CD4-positive, alpha-beta memory T cell (primary cell): Measurements from ENCODE around the gene ATP8B4. TPM values are rescaled to one million over a fixed set of nuclear protein-coding genes. Genes with fewer than 3 reads are reported as not detected.

ENCODE experiments used
- CTCF ChIA-PET: fragments of 350-600 bp; sonication (Branson Sonifier 250); formaldehyde crosslinking; loops from one replicate; lab custom pipeline; 2021; ENCODE audit warnings: inconsistent platforms; ENCODE audit not compliant: partially characterized antibody; lab: Charles Lee
- POLR2A ChIA-PET: fragments of 350-600 bp; sonication (Branson Sonifier 250); formaldehyde crosslinking; loops from one replicate; lab custom pipeline; 2021; ENCODE audit not compliant: partially characterized antibody; lab: Charles Lee
- DNase-seq, 5 donors: peaks; one replicate each; pipeline versions ENCODE4 v3.0.0 to v3.0.0-alpha.2; 2020 to 2022; ENCODE audit warnings: mixed read lengths in 1 of 5
- H3K27ac ChIP-seq: one replicate; pipeline ENCODE4 v1.7.0; 2013; ENCODE audit warnings: low read depth, low read length
- H3K27me3 ChIP-seq: 2 replicates; pipeline ENCODE4 v1.7.0; 2013; ENCODE audit warnings: mild to moderate bottlenecking, low read length, moderate library complexity; ENCODE audit not compliant: insufficient read depth
- H3K36me3 ChIP-seq: 2 replicates; pipeline ENCODE4 v1.7.0; 2013; ENCODE audit warnings: mild to moderate bottlenecking, low read length, moderate library complexity; ENCODE audit not compliant: insufficient read depth
- H3K4me1 ChIP-seq: 2 replicates; pipeline ENCODE4 v1.7.0; 2013; ENCODE audit warnings: mild to moderate bottlenecking, low read length, moderate library complexity; ENCODE audit not compliant: insufficient read depth
- H3K4me3 ChIP-seq, 2 donors: one replicate each; pipeline ENCODE4 v1.7.0; 2013; ENCODE audit warnings: low read length in 2 of 2, mild to moderate bottlenecking in 1 of 2
- H3K9me3 ChIP-seq, 2 donors: one replicate each; pipeline ENCODE4 v1.7.0; 2013; ENCODE audit warnings: low read length in 2 of 2, control low read depth in 1 of 2; ENCODE audit not compliant: control insufficient read depth in 1 of 2
- H3K27ac Mint-ChIP-seq, 7 donors: one replicate each; pipeline ENCODE4 v1.8.0; 2020 to 2021; ENCODE audit warnings: mixed read lengths in 7 of 7, mild to moderate bottlenecking in 6 of 7, inconsistent platforms in 3 of 7, moderate library complexity in 3 of 7
- H3K27me3 Mint-ChIP-seq, 2 donors: one replicate each; pipeline ENCODE4 v1.8.0; 2020 to 2021; ENCODE audit warnings: mixed read lengths in 2 of 2
- H3K36me3 Mint-ChIP-seq, 2 donors: one replicate each; pipeline ENCODE4 v1.8.0; 2020 to 2021; ENCODE audit warnings: mixed read lengths in 2 of 2, inconsistent platforms in 1 of 2, mild to moderate bottlenecking in 1 of 2
- H3K4me1 Mint-ChIP-seq, 4 donors: one replicate each; pipeline ENCODE4 v1.8.0; 2020 to 2021; ENCODE audit warnings: mixed read lengths in 4 of 4, mild to moderate bottlenecking in 1 of 4
- H3K4me3 Mint-ChIP-seq, 8 donors: one replicate each; pipeline ENCODE4 v1.8.0; 2020 to 2021; ENCODE audit warnings: mixed read lengths in 8 of 8, mild to moderate bottlenecking in 7 of 8, moderate library complexity in 6 of 8, inconsistent platforms in 3 of 8
- H3K9me3 Mint-ChIP-seq, 8 donors: one replicate each; pipeline ENCODE4 v1.8.0; 2020 to 2021; ENCODE audit warnings: mixed read lengths in 8 of 8, mild to moderate bottlenecking in 5 of 8, inconsistent platforms in 3 of 8, moderate library complexity in 1 of 8
- intact Hi-C: fragments of 100-400 bp; cut with micrococcal nuclease; formaldehyde crosslinking; loops from one replicate; pipeline ENCODE4 v1.15.1; 2023
- polyA plus RNA-seq, 2 donors: library from polyadenylated mRNA; unstranded; fragments of 300-500 nt; fragmentation: Illumina TruSeq; gene quantifications; one replicate each; pipeline ENCODE4 v1.2.3, GENCODE V29; 2021
- total RNA-seq, 2 experiments: library from RNA; stranded (reverse); gene quantifications; one replicate each; pipeline ENCODE4 v1.2.3, GENCODE V29; 2021

ATP8B4 gene
- total and polyA plus RNA-seq, 4 experiments from 2014 or later, result 0.11 to 0.67 (median 0.44) TPM; not detected in 1

DNA sequence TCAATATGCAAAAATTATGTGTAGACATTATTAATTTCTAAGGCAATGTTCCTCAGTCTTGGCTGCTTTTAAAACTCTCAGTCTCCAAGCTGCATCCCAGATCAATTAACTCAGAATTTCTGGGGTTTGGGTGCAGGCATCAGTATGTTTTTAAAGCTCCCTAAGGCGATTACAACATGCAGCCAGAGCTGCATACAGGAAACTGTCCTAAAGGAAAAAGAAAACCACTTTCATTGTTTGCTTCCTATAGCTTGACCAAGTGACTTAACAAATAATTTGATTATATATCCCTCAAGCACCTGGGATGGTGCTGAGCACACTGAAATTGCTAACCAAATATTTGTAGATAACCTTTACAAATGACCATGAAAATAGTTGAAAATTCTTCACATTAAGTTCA, 303.5 kb downstream of the ATP8B4 start:
- CTCF ChIA-PET, result no interaction called here

GRCh38 chr15:49814709-49815108, 304.3 kb downstream of the ATP8B4 start:
- intact Hi-C loops, result no loop called here
- no peak overlapping the region for H3K4me3 ChIP-seq
- no peak overlapping the region for H3K4me3 Mint-ChIP-seq
- no peak overlapping the region for H3K27ac Mint-ChIP-seq
- peaks cover 0 to 1% of the 10 kb centered on the region in 2 donors for H3K27me3 Mint-ChIP-seq
- POLR2A ChIA-PET, result no interaction called here
- H3K4me1 ChIP-seq, result no peaks in the 10 kb centered on the region
- CTCF ChIA-PET, result no interaction called here
- H3K9me3 Mint-ChIP-seq, result peaks cover 0 to 2% (median 0%) of the 10 kb centered on the region in 8 donors
- no peaks in the 10 kb centered on the region for H3K27me3 ChIP-seq
- H3K36me3 Mint-ChIP-seq, result no peaks in the 10 kb centered on the region
- no peaks in the 10 kb centered on the region for H3K4me1 Mint-ChIP-seq
- H3K9me3 ChIP-seq, result no peaks in the 10 kb centered on the region
- no peaks in the 10 kb centered on the region for H3K36me3 ChIP-seq
- H3K27ac ChIP-seq, result no peak overlapping the region
- DNase-seq, result no peak

More for the DNA sequence above, 303.5 kb downstream of the ATP8B4 start:
- H3K36me3 Mint-ChIP-seq, result no peaks in the 10 kb centered on the region
- H3K4me1 ChIP-seq, result no peaks in the 10 kb centered on the region
- H3K4me3 Mint-ChIP-seq, result no peak overlapping the region
- no peak overlapping the region for H3K27ac Mint-ChIP-seq
- no peaks in the 10 kb centered on the region for H3K9me3 ChIP-seq
- peaks cover 0 to 1% of the 10 kb centered on the region in 2 donors for H3K27me3 Mint-ChIP-seq
- no peak overlapping the region for H3K27ac ChIP-seq
- peaks cover 0 to 4% (median 0%) of the 10 kb centered on the region in 8 donors for H3K9me3 Mint-ChIP-seq
- intact Hi-C loops, result no loop called here
- H3K4me1 Mint-ChIP-seq, result no peaks in the 10 kb centered on the region
- no peak for DNase-seq
- POLR2A ChIA-PET, result no interaction called here
- no peaks in the 10 kb centered on the region for H3K36me3 ChIP-seq
- H3K27me3 ChIP-seq, result no peaks in the 10 kb centered on the region
- no peak overlapping the region for H3K4me3 ChIP-seq

- H3K27me3 Mint-ChIP-seq, result peaks cover 0 to 1% of the 10 kb centered on the region in 2 donors
- no peaks in the 10 kb centered on the region for H3K4me1 Mint-ChIP-seq
- no peaks in the 10 kb centered on the region for H3K9me3 ChIP-seq
- CTCF ChIA-PET, result no interaction called here
- no peak overlapping the region for H3K27ac Mint-ChIP-seq
- no peak for DNase-seq
- no peaks in the 10 kb centered on the region for H3K36me3 Mint-ChIP-seq
- no peak overlapping the region for H3K4me3 ChIP-seq
- H3K27ac ChIP-seq, result no peak overlapping the region
- H3K4me1 ChIP-seq, result no peaks in the 10 kb centered on the region
- POLR2A ChIA-PET, result no interaction called here
- H3K9me3 Mint-ChIP-seq, result peaks cover 0 to 2% (median 0%) of the 10 kb centered on the region in 8 donors
- intact Hi-C loops, result no loop called here
- H3K27me3 ChIP-seq, result no peaks in the 10 kb centered on the region
- no peaks in the 10 kb centered on the region for H3K36me3 ChIP-seq
- no peak overlapping the region for H3K4me3 Mint-ChIP-seq
Measured at GRCh38 chr15:49813625-49814024, 305.4 kb downstream of the ATP8B4 start.

DNA sequence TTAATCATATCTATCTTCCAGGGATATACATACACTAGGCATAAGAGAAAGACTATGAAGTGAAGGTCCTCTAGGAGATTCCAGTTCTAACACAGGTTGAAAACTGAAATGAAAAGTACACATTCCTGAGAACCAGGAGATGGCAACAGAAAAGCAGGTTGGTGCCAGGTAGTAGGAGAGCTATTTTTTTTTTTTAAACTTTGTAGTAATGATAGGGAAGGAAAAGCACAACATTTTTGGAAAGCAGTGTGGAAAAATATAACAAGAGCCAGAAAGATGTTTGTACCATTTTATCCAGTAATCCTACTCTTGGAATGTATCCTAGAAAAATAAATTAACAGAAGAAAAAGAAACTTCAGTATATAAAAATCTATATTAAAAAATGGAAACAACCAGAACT, 308.3 kb downstream of the ATP8B4 start:
- H3K27ac Mint-ChIP-seq, result no peak overlapping the region
- H3K9me3 Mint-ChIP-seq, result peaks cover 0 to 4% (median 0%) of the 10 kb centered on the region in 8 donors
- Histone ChIP-seq H3K9me3 (no peaks in the 10 kb centered on the region), H3K27me3 (no peaks in the 10 kb centered on the region), H3K4me3 (no peak overlapping the region), H3K27ac (no peak overlapping the region), H3K4me1 (no peaks in the 10 kb centered on the region), H3K36me3 (no peaks in the 10 kb centered on the region)
- intact Hi-C loops, result no loop called here
- no peaks in the 10 kb centered on the region for H3K4me1 Mint-ChIP-seq
- no peak overlapping the region for H3K4me3 Mint-ChIP-seq
- H3K36me3 Mint-ChIP-seq, result no peaks in the 10 kb centered on the region
- CTCF ChIA-PET, result no interaction called here
- POLR2A ChIA-PET, result no interaction called here
- H3K27me3 Mint-ChIP-seq, result peaks cover 0 to 1% of the 10 kb centered on the region in 2 donors
- no peak for DNase-seq

DNA sequence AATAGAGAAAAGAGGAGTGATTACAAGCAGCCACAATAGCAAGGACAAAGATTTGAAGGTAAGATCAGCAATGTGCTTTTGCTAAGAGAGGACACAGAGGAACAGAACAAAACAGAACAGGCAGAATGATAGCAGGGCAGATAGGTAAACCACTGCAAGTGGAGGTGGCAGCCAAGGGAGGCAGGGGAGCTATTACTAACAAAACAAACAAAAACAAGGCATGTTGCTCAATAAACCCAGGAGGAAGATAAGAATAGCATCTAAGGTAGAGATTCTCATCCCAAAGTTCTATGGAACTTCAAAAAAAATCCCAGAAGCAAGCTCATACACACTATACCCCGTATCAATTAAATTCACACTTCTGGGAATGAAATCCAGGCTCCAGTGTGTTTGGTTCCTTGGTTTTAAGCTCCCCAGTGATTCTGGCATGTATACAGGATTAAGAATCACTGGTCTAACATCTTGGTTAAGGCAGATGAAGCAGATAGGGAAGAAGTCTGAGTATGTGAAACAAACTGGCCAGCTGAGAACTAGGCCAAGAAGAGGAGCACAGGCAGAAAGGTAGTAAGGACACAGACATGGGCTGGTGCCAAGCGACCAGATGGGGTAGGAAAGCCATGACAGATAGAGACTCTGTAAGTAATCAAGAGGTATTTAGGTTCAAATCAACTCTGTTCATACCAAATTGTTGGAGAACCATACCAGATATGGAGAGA, 309.0 kb downstream of the ATP8B4 start:
- no peak overlapping the region for H3K27ac Mint-ChIP-seq
- H3K9me3 Mint-ChIP-seq, result peaks cover 0 to 5% (median under 1%) of the 10 kb centered on the region in 8 donors
- POLR2A ChIA-PET, result no interaction called here
- no peak overlapping the region for H3K4me3 Mint-ChIP-seq
- intact Hi-C loops, result no loop called here
- peaks cover 0 to 1% of the 10 kb centered on the region in 2 donors for H3K27me3 Mint-ChIP-seq
- Histone ChIP-seq H3K4me3 (no peak overlapping the region), H3K27me3 (no peaks in the 10 kb centered on the region), H3K4me1 (no peaks in the 10 kb centered on the region), H3K27ac (no peak overlapping the region), H3K9me3 (no peaks in the 10 kb centered on the region), H3K36me3 (no peaks in the 10 kb centered on the region)
- H3K4me1 Mint-ChIP-seq, result no peaks in the 10 kb centered on the region
- no peaks in the 10 kb centered on the region for H3K36me3 Mint-ChIP-seq
- CTCF ChIA-PET, result no interaction called here
- DNase-seq, result no peak

DNA sequence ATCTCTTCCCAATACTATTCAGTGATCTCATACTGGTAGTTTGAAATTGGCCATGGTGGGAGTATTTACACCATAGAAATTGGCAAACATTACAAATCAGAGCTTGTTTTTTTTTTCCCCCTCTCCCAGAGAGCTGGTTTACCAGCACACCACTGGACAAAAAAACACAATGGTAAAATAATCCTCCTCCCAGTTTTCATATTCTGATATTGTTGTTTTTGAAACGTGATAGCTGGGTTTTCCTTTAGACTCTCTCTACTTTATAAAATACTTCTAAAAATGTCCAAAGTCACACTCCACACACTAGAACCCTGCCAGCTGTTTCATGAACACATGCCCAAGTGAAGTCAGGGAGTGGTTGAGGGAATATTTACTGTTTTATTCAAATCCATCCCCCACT, 310.7 kb downstream of the ATP8B4 start:
- no peak overlapping the region for H3K27ac ChIP-seq
- no peaks in the 10 kb centered on the region for H3K9me3 ChIP-seq
- ChIA-PET POLR2A (no interaction called here), CTCF (no interaction called here)
- H3K4me1 Mint-ChIP-seq, result no peaks in the 10 kb centered on the region
- no peak overlapping the region for H3K4me3 Mint-ChIP-seq
- H3K4me3 ChIP-seq, result no peak overlapping the region
- intact Hi-C loops, result no loop called here
- peaks cover 0 to 2% of the 10 kb centered on the region in 2 donors for H3K27me3 Mint-ChIP-seq
- DNase-seq, result no peak
- H3K4me1 ChIP-seq, result no peaks in the 10 kb centered on the region
- H3K36me3 Mint-ChIP-seq, result no peaks in the 10 kb centered on the region
- H3K27me3 ChIP-seq, result no peaks in the 10 kb centered on the region
- no peak overlapping the region for H3K27ac Mint-ChIP-seq
- peaks cover 0 to 15% (median 5%) of the 10 kb centered on the region in 8 donors for H3K9me3 Mint-ChIP-seq
- H3K36me3 ChIP-seq, result no peaks in the 10 kb centered on the region
